Subcutaneous adipose tissue (tissue), 4 donors: Measurements from ENCODE around the gene PTHLH. TPM values are rescaled to one million over a fixed set of nuclear protein-coding genes. Genes with fewer than 3 reads are reported as not detected.

ENCODE experiments used
- CTCF ChIP-seq: fragments of 450-650 bp; IDR thresholded peaks from one replicate; pipeline ENCODE4 v1.5.1; 2016; ENCODE audit warnings: low read depth, mild to moderate bottlenecking, control low read depth, antibody characterized with exemption, moderate library complexity
- small RNA-seq: library from RNA; depleted of rRNA; stranded (forward); fragments of <200 nt; gene quantifications from one replicate; pipeline ENCODE3, GENCODE V24; 2016
- total RNA-seq, 4 donors: library from RNA; depleted of rRNA; stranded (reverse); fragments of >200 nt; gene quantifications; one replicate each; pipeline ENCODE4 v1.1.0, GENCODE V29; 2016

PTHLH gene
- total RNA-seq, 4 donors from 2014 or later = 1.7 to 4.2 (median 1.8) TPM; not detected in 1

GRCh38 chr12:27911397-27911796 lies 61.1 kb downstream of the PTHLH start:
- TF ChIP-seq CTCF = no peak

Small RNA genes within 50 kb of the gene (small RNA-seq; reads per million reads assigned to genes)
- gene AC008011.1 = not detected

Other genes with a start within 250 kb of the PTHLH start
- 10 to 100 TPM; 15.4 to 24.6 (median 18.9) TPM for gene KLHL42, start 192.5 kb downstream of the PTHLH start, total RNA-seq
- under 1 TPM in 1 of 4 donors, not detected in 3; 0.85 TPM for gene MANSC4, start 192.5 kb downstream of the PTHLH start, total RNA-seq
- 10 to 100 TPM; 48.6 to 95.3 (median 52.1) TPM for gene CCDC91, start 217.7 kb upstream of the PTHLH start, total RNA-seq